Esophagus muscularis mucosa (tissue), 3 donors: ENCODE data around the gene PCDHGA1.

Experiments
- POLR2A ChIP-seq: fragments of 450-650 bp; IDR thresholded peaks from one replicate; pipeline ENCODE4 v1.6.1; 2017; ENCODE audit warnings: antibody characterized with exemption, moderate library complexity, mild to moderate bottlenecking, low read depth
- POLR2AphosphoS5 ChIP-seq, 2 donors: sonication (generic); formaldehyde crosslinking; IDR thresholded peaks; one replicate each; pipeline ENCODE4 v1.6.1; 2017; ENCODE audit warnings: antibody characterized with exemption in 2 of 2
- TF ChIP-seq, protein P1 (sequence below), 3 experiments: fragments of 200-600 bp in 2 of 3; fragments of 450-650 bp in 1 of 3; sonication (generic) in 2 of 3; IDR thresholded peaks; one replicate each; pipeline ENCODE4 v1.5.1; 2017 to 2019; ENCODE audit warnings: antibody characterized with exemption in 3 of 3, mild to moderate bottlenecking in 2 of 3, moderate library complexity in 1 of 3

- no peak for TF ChIP-seq POLR2A
- TF ChIP-seq, protein P1, sequence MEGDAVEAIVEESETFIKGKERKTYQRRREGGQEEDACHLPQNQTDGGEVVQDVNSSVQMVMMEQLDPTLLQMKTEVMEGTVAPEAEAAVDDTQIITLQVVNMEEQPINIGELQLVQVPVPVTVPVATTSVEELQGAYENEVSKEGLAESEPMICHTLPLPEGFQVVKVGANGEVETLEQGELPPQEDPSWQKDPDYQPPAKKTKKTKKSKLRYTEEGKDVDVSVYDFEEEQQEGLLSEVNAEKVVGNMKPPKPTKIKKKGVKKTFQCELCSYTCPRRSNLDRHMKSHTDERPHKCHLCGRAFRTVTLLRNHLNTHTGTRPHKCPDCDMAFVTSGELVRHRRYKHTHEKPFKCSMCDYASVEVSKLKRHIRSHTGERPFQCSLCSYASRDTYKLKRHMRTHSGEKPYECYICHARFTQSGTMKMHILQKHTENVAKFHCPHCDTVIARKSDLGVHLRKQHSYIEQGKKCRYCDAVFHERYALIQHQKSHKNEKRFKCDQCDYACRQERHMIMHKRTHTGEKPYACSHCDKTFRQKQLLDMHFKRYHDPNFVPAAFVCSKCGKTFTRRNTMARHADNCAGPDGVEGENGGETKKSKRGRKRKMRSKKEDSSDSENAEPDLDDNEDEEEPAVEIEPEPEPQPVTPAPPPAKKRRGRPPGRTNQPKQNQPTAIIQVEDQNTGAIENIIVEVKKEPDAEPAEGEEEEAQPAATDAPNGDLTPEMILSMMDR (IDR thresholded peaks at IDR 0.05): no peak
- TF ChIP-seq POLR2AphosphoS5 (IDR thresholded peaks at IDR 0.05): no peak
Measured at GRCh38 chr5:141313711-141314110, 16.6 kb upstream of the PCDHGA1 start.
